HG03469 (cell line): ENCODE measurements around the gene CYP2C9.
"Not testable (repeated sequence)": the region's sequence is repeated elsewhere in the genome, so short reads cannot be mapped to it uniquely, and the experiment has no call there.

Source experiments
- ATAC-seq: cut with Tn5 transposase; IDR thresholded peaks from one replicate; pipeline ENCODE4 v1.9.1; 2021; ENCODE audit warnings: mild to moderate bottlenecking, moderate library complexity, moderate number of reproducible peaks; ENCODE audit not compliant: unreplicated experiment

Gene CYP2C9

DNA sequence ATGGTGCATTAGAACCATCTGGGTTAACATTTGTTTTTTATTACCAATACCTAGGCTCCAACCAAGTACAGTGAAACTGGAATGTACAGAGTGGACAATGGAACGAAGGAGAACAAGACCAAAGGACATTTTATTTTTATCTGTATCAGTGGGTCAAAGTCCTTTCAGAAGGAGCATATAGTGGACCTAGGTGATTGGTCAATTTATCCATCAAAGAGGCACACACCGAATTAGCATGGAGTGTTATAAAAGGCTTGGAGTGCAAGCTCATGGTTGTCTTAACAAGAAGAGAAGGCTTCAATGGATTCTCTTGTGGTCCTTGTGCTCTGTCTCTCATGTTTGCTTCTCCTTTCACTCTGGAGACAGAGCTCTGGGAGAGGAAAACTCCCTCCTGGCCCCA lies at the start of gene CYP2C9:
TSS of gene CYP2C9 (plus strand) at position 276 of the 400 bp plus-strand sequence. CDS start at position 301, 25 bp downstream.
- ATAC-seq: no peak

DNA sequence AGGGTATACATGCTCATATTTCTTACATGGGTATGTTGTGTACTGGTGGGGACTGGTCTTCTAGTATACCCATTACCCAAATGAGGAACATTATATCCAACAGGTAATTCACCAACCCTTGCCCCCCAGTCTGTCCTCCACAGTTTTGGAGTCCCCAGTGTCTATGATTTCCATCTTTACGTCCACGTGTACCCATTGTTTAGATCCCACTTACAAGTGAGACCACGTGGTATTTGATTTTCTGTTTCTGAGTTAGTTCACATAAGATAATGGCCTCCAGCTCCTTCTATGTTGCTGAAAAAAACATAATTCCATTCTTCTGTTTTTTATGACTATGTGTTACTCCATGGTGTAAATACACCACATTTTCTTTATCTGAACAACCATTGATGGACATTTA lies 49.3 kb upstream of the CYP2C9 start:
- no peak for ATAC-seq

DNA sequence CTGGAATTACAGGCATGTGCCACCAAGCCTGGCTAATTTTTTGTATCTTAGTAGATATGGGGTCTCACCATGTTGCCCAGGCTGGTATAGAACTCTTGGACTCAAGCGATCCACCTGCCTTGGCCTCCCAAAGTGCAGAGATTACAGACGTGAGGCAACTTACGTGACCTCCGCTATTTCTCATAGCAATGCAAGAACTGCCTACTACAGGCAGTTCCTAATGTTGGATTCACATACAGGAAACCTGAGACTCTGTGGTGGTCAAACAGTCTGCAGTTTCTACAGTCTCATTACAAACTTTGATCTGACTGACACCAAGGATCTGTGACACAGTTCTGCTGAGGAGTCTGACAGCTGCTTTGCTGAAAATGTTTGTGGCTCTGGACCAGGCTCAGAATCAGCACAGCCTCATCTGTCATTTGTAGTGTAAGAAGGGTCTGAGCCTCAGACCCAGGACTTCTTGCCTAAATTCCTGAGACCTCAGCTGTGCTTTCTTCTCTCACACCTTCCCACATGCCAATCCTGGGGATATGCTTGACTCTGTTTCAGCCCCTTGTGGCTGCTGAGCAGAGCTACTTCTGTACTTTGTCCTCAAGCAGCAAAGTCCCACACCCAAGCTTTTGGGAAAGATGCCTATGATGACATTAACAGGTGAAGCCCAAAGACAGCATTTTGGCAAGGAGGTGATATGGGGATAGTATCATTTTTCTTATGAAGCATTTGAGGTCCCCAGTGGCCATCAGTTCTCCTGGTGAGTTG lies 48.0 kb upstream of the CYP2C9 start:
- ATAC-seq: no peak

DNA sequence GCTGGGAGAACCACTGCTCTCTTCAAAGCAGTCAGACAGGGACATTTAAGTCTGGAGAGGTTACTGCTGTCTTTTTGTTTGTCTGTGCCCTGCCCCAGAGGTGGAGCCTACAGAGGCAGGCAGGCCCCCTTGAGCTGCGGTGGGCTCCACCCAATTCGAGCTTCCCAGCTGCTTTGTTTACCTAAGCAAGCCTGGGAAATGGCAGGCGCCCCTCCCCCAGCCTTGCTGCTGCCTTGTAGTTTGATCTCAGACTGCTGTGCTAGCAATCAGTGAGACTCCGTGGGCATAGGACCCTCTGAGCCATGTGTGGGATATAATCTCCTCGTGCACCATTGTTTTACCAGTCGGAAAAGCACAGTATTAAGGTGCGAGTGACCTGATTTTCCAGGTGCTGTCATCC lies 40.0 kb upstream of the CYP2C9 start:
- not testable (repeated sequence) for ATAC-seq

DNA sequence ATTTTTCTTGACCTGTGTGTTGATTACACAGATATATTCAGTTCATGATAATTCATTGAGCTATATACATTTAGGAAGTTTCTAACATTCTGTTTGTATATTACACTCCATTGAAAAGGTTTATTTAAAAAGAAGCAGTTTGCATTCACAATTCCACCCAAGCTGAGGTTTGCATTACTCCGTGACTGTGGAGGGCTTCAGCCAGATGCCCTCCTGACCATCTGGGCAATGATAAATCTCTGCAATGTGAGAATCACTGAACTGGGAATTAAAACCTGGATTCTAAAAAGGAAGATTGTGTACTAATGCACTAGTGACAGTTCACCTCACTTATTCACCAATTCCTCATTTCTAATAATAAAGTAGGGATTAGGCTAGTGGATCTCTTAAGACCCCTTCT lies 36.4 kb upstream of the CYP2C9 start:
- no peak for ATAC-seq

DNA sequence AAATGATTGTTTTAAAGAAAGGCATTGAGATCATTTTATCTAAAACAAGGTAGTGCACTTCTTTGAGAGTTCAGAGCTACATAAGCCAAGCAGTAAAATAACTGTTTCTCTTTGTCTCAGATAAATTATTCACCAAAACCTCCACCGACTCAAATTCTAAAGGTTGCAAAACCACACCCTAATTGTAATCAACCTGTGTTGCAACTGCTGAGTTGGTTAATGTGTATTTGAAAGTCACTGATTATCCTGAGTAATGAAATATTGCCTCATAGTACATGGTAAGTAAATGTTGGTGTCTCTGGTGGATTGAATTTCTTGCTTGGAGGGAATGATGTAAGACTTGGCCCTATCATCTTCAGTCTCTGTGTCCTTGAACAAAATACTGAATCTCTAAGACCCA lies 35.9 kb upstream of the CYP2C9 start:
- ATAC-seq: no peak

DNA sequence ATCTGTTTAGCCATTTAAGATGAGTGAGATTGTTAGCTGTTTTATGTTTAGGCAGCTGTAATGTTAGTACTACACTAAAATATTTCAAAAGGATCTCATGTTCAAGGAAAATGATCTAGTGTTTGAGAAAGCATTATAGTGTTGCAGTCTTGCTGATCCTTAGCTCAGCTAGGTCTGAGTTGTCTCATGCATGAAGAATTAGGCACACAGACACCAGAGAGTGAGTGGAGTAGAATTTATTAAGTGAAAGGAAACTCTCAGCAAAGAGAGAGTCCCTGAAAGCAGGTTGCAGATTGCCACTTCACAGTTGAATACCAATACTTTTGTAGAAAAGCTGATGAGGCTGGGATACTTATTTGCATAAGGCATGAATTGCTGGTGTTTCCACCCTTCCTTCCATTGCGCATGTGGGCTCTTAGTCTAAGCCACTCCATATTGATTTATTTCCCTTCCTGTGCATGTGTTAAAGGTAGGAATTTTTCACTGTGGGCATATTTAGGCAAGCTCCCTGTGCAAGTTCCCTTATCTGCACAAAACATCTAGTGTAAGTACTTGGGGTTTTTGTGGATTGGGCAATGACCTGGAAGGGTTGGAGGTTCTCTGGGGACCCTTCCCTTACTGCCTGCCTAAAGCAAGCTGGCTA lies 33.8 kb upstream of the CYP2C9 start:
- not testable (repeated sequence) for ATAC-seq

DNA sequence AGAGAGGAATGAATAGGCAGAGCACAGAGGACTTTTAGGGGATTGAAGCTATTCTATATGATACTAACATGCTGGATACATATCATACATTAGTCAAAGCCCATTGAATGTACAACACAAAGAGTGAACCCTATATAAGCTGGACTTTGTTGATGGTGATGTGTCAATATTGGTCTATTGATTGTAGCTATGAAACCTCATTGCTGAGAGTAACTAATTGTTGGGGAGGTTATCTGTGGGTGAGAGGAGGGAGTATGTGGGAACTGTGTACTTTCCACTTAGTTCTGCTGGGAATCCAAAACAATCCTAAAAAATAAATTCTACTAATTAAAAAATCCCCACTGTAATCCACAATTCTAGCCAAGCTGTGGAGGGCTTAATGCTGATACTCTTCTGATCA lies 22.0 kb upstream of the CYP2C9 start:
- no peak for ATAC-seq

DNA sequence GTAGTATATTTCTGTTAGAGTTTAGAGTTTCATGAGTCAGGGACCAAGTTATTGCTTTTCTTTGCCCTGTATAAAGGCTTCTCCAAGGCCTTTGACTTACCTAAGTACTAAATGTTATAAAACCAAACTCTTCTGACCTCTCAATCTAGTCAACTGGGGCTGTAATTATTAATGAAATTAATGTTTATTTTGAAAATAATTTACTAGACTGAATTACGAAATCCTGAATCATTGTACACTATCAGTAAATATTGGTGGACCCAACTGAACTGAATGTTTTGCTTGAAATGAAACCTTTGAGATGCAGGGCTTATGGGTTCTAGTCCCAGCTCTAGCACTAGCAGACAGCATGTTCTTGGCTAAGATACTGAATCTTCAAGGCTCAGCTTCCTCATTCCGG lies 1.7 kb upstream of the CYP2C9 start:
- no peak for ATAC-seq

DNA sequence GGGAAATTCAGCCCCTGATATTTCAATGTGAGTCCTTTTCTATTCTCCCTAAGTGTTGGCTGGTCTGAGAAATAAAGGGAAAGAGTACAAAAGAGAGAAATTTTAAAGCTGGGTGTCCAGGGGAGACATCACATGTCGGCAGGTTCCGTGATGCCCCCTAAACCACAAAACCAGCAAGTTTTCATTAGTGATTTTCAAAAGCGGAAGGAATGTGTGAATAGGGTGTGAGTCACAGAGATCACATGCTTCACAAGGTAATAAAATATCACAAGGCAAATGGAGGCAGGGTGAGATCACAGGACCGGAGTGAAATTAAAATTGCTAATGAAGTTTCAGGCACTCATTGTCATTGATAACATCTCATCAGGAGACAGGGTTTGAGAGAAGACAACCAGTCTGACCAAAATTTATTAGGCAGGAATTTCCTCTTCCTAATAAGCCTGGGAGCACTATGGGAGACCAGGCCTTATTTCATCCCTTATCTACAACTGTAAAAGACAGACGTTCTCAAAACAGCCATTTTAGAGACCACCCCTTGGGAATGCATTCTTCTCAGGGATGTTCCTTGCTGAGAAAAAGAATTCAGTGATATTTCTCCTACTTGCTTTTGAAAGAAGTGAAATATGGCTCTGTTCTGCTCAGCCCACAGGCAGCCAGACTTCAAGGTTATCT lies 5.1 kb downstream of the CYP2C9 start:
- not testable (repeated sequence) for ATAC-seq

DNA sequence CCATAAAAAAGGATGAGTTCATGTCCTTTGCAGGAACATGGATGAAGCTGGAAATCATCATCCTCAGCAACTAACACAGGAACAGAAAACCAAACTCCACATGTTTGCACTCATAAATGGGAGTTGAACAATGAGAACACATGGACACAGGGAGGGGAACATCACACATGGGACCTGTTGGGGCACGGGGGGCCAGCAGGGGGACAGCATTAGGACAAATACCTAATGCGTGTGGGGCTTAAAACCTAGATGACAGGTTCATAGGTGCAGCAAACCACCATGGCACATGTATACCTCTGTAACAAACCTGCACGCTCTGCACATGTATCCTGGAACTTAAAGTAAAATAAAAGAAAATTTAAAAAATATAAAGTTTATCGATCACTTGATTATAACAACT lies 7.7 kb downstream of the CYP2C9 start:
- ATAC-seq: not testable (repeated sequence)

DNA sequence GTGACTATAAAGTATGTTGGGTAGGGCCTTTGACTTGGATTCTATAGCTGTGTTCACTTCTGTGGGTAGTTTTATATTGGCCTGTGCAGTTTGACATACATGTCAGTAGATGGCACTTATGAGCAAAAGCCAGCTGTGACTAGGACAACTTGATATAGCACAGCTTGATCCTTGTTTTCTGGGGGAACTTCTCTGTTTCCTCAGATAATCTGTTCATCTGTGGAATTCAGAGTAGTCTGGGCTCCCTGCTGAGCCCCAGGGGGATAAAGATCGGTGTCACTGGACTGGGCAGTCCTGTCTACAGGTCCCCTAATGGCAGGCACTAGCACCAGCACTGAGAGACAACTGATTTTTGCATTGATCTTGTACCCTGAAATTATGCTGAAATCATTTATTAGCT lies 25.4 kb downstream of the CYP2C9 start:
- ATAC-seq: no peak

DNA sequence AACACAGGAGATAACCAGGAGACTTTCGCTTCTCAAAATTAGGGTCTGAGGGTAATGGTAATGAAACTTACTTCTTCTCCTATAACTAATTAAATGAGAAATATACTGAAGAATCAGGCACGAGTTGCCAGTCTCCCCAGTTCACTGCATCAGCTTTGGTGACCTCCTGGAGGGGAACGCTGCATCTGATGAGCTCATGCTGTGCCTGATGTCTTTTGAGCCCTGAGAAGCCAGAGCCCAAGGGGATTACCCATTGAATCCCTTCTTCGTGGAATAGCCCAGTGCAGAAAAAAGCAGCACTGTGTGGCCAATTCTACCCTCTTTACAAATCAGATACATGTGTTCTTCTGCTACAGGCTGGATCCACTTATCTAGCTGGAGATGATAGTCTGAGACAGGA lies 45.1 kb downstream of the CYP2C9 start:
- no peak for ATAC-seq

DNA sequence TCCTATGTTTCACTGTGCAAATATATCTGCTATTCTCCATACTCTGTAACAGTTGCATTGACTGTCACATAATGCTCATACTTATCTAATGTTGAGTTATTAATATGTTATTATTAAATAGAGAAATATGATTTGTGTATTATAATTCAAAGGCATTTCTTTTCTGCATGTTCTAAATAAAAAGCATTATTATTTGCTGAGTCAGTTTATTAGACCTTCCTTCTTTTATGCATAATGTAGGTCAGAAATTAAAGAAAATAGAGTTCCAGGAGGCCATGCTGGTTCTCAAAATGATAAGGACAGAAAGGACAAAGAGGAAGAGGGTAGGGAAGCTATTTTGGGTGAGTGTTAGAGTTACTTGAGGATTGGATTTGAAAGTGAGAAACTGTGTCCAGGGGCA lies 50.7 kb downstream of the CYP2C9 start:
- ATAC-seq: no peak

DNA sequence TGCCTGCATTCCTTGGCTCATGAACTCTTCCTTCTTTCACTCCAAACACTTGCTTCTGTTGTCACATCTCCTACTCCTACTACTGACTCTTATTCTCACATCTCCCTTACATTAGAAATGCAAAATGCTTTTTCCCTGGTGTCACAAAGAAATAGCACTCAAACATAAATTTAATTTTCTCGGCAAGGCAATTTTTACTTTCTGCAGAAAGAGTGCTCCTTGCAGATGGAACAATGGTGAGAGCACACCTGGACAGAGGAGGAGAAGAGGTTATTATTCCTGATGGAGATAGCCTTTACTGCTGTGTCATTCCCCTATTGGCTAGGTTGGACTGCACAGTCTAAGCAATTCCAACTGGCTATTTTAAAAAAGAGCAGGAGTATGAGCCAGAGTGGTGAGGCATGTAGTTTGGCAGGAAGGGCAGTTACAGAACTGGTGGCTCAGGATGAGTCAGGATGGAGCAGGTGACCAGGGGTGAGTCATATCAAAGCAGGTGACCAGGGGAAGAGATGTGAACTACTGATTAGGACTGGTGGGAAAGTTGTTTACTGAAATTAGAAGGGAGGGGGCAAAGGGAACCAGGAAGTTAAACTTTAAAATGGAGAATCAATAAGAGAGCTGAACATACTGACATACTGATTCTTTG lies 52.9 kb downstream of the CYP2C9 start:
- no peak for ATAC-seq

DNA sequence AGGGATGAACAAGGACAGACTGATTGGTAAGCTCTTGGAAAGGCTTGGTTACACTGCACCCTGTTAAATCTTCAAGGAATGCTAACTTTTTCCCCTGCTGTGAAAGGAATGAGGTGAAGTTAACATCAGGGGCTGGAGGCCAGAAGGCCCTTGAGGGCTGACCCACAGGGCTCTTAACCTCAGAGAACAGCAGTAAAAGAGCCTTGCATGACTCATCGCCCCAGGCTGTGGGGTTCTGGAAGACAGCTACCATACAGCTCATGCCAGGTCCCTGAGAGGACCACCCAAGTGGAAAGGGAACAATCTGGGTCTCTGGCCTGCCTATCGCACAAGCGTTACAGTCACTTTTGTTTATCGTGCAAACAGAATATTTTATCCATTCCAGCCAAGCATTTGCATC lies 54.4 kb downstream of the CYP2C9 start:
- ATAC-seq: no peak

DNA sequence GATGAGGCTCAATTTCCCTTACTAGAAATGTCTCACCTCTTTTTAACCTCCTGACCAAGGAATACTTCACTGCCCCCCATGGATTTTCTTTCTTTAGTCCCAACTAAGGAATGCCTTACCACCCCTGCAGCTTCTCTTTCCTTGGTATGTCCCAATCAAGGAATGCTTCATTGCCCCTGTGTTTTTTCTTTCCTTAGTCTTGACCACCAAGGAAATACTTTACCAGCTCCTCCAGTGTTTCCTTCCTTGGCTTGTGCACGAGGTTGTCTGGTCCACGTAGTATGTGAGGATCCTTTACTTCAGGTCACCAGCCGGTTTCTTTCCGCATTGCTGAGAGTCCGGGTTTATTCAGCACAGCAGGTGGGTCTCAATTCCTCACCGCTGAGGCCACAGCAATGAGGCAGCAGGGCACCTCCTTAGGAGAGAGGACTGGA lies 59.3 kb downstream of the CYP2C9 start:
- ATAC-seq: no peak

DNA sequence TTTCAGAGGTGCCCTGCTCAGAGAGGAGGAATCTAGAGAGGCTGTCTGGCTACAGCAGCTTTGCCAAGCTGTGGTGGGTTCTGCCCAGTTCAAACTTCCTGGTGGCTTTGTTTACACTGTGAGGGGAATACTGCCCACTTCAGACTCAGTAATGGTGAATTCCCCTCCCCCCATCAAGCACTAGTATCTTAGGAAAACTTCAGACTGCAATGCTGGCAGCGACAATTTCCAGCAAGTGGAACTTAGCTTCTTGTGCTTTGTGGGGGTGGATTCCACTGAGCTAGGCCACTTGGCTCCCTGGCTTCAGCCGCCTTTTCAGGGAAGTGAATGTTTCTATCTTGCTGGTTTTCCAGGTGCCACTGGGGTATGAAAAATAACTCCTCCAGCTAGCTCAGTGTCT lies 88.0 kb downstream of the CYP2C9 start:
- ATAC-seq: no peak

DNA sequence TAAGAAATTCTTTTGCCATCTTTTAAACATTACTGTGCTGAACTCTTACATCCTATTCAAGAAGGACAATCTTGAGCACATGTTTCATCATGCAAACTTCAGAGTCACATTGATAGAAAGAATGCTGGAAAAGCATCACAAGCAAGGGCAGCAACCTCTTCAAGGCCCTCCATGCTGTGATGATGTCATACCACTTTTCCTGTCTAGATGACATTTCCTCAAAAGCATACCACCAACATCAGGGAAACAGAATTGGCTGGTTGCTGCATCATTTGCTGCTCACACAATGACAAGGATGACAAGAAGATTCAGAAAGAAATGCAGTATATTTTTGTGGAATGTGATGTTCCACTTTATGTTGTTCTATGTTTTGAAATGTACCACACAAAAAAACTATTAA lies 93.2 kb downstream of the CYP2C9 start:
- no peak for ATAC-seq

DNA sequence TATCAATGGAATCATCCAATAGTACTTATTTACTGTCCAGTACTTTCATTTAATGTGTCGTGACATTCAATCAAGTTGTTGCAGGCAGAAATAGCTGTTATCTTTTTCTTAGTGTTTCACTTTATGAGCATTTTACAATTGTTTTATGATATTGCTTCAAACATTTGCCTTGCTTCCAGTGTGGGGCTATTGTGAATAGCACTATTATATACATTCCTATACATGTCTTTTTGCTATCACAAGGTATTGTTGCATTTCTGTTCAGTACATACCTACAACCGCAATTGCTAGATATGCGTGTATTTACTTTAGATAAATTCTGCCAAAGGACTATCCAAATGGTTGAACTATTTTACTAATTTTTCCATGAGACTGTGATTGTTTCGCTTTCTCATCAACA lies 95.9 kb downstream of the CYP2C9 start:
- ATAC-seq: no peak
